ENCODE measurements around the gene ABLIM1. TPM values are rescaled to one million over a fixed set of nuclear protein-coding genes. Genes with fewer than 3 reads are reported as not detected.

Gene ABLIM1
- total and polyA plus RNA-seq, 2 experiments from 2014 or later: 21.9 to 45.1 TPM

DNA sequence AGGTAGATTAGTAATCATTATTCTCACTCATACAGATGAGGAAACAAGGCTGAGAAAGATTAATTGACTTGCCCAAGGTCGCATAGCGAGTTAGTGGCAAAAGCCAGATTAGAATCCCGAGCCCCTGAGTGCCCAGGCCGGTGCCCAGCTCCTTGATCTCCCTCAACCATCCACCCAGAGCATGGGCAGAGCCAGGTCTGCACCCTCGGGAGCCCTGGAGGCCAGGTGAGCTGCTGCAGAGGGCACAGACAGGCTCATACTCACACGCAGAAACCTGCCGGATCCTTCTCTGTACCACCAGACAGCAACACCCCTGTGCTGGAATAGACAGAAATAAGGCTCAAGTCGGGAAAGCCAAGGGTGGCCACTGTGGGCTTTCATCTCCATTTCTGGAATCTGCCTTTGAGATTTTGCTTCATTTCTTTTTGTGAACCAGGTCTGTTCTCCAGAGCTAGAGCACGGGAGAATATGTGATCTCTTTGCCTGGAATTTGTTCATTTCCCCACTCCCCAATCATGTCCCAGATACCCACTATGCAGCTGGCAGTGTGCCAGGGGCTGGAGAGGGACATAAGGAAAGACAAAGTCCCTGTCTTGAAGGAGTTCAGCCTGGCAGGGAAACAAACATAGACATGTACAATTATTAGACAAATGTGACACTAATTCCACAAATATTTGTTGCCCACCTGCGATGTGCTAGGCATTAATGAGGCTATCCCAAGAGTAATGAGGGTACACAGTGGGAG lies 259.3 kb downstream of the ABLIM1 start:
- no peak overlapping the region for H3K27ac Mint-ChIP-seq

DNA sequence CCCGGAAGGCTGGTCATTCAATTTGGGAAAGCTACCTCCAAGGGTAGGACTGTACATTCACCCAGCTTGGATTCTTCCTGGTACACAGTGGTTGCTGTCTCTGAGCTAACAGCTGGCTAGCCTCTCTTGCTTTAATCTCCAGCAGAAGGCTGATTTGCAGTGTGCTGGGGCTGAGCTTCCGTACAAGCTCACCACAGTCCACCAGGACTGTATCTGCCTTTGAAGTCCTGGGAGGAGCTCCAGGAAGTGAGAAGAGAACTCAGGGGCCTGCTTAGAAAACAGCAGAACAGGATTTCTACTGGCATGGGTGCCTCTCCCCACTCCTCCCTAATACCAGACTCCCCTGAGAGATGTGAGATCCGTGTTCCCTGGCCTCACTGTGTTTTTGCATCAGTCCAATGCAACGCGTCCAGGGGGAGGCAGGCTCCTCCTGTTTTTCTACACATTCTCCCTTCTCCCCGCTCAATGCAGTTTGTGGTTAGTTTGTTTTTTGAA lies 260.4 kb downstream of the ABLIM1 start:
- Histone ChIP-seq H3K36me3 (ENCODE audit: insufficient read depth) (no peaks in the 10 kb centered on the region), H3K27me3 (ENCODE audit: insufficient read depth) (peaks cover 13% of the 10 kb centered on the region; the same call in 1 of the 2 replicates), H3F3A (replicated peaks; ENCODE audit: low read depth) (no peaks in the 10 kb centered on the region), H2AFZ (no peak overlapping the region), H3K27ac (ENCODE audit: low read depth) (no peak overlapping the region), H3K4me2 (no peak overlapping the region), H3K9me2 (ENCODE audit: insufficient read depth) (no peaks in the 10 kb centered on the region), H3K4me1 (ENCODE audit: insufficient read depth) (peaks cover 23% of the 10 kb centered on the region), H3K79me2 (replicated peaks; ENCODE audit: insufficient read depth) (no peaks in the 10 kb centered on the region), H4K20me1 (replicated peaks; ENCODE audit: insufficient read depth) (no peaks in the 10 kb centered on the region), H3K4me3 (no peak overlapping the region)
- DNase-seq (ENCODE audit: low spot score) (no peak), ATAC-seq (no peak)
- H3K9me3 Mint-ChIP-seq: no peaks in the 10 kb centered on the region
- peaks cover 27% of the 10 kb centered on the region for H3K4me1 Mint-ChIP-seq
- H3K36me3 Mint-ChIP-seq (ENCODE audit: low read depth): no peaks in the 10 kb centered on the region
- H3K4me3 Mint-ChIP-seq: no peak overlapping the region
- H3K27ac Mint-ChIP-seq: no peak overlapping the region
- peaks cover 2% of the 10 kb centered on the region for H3K27me3 Mint-ChIP-seq (ENCODE audit: insufficient read depth, low read depth, poor library complexity)
- TF ChIP-seq JUNB (IDR thresholded peaks at IDR 0.05; ENCODE audit: unreplicated experiment): no peak
- TF ChIP-seq, protein P1, sequence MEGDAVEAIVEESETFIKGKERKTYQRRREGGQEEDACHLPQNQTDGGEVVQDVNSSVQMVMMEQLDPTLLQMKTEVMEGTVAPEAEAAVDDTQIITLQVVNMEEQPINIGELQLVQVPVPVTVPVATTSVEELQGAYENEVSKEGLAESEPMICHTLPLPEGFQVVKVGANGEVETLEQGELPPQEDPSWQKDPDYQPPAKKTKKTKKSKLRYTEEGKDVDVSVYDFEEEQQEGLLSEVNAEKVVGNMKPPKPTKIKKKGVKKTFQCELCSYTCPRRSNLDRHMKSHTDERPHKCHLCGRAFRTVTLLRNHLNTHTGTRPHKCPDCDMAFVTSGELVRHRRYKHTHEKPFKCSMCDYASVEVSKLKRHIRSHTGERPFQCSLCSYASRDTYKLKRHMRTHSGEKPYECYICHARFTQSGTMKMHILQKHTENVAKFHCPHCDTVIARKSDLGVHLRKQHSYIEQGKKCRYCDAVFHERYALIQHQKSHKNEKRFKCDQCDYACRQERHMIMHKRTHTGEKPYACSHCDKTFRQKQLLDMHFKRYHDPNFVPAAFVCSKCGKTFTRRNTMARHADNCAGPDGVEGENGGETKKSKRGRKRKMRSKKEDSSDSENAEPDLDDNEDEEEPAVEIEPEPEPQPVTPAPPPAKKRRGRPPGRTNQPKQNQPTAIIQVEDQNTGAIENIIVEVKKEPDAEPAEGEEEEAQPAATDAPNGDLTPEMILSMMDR (conservative IDR thresholded peaks at IDR 0.05; ENCODE audit: low read depth in 2 of 2): peak in 1 of 2 experiments; percentile 35; a peak in 2 of 4 replicates
- TF ChIP-seq, protein P2, sequence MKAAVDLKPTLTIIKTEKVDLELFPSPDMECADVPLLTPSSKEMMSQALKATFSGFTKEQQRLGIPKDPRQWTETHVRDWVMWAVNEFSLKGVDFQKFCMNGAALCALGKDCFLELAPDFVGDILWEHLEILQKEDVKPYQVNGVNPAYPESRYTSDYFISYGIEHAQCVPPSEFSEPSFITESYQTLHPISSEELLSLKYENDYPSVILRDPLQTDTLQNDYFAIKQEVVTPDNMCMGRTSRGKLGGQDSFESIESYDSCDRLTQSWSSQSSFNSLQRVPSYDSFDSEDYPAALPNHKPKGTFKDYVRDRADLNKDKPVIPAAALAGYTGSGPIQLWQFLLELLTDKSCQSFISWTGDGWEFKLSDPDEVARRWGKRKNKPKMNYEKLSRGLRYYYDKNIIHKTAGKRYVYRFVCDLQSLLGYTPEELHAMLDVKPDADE (IDR thresholded peaks at IDR 0.05): no peak

More for the DNA sequence above, 259.3 kb downstream of the ABLIM1 start:
- Histone ChIP-seq H3K27ac (ENCODE audit: low read depth) (no peak overlapping the region), H3K27me3 (ENCODE audit: insufficient read depth) (peaks cover 23% of the 10 kb centered on the region), H3K4me2 (no peak overlapping the region), H3F3A (replicated peaks; ENCODE audit: low read depth) (no peaks in the 10 kb centered on the region), H3K4me1 (ENCODE audit: insufficient read depth) (peaks cover 19% of the 10 kb centered on the region), H3K4me3 (no peak overlapping the region), H2AFZ (no peak overlapping the region), H4K20me1 (replicated peaks; ENCODE audit: insufficient read depth) (no peaks in the 10 kb centered on the region), H3K9me2 (ENCODE audit: insufficient read depth) (no peaks in the 10 kb centered on the region), H3K79me2 (replicated peaks; ENCODE audit: insufficient read depth) (no peaks in the 10 kb centered on the region), H3K36me3 (ENCODE audit: insufficient read depth) (no peaks in the 10 kb centered on the region)
- H3K27me3 Mint-ChIP-seq (ENCODE audit: insufficient read depth, low read depth, poor library complexity): peaks cover 10% of the 10 kb centered on the region
- H3K9me3 Mint-ChIP-seq: no peaks in the 10 kb centered on the region
- no peak overlapping the region for H3K4me3 Mint-ChIP-seq
- peaks cover 28% of the 10 kb centered on the region for H3K4me1 Mint-ChIP-seq
- no peaks in the 10 kb centered on the region for H3K36me3 Mint-ChIP-seq (ENCODE audit: low read depth)
- DNase-seq (ENCODE audit: low spot score) (no peak), ATAC-seq (no peak)
- TF ChIP-seq CREB1 (CRISPR knock-in tag; IDR thresholded peaks at IDR 0.05; ENCODE audit: low read depth) (no peak), POLR2AphosphoS5 (IDR thresholded peaks at IDR 0.05; ENCODE audit: low read depth) (no peak), NANOG (IDR thresholded peaks at IDR 0.05; ENCODE audit: borderline replicate concordance) (no peak), EZH2 (IDR thresholded peaks at IDR 0.05; ENCODE audit: low read depth, unreplicated experiment) (no peak), ZNF331 (CRISPR knock-in tag; IDR thresholded peaks at IDR 0.05; ENCODE audit: low read depth) (no peak)
- TF ChIP-seq, protein P1 (conservative IDR thresholded peaks at IDR 0.05; ENCODE audit: low read depth in 2 of 2): no peak
- TF ChIP-seq, protein P2 (IDR thresholded peaks at IDR 0.05): no peak
